Suprapubic skin (tissue), 3 donors: ENCODE data around the gene STAG1.

Source experiments
- CTCF ChIP-seq, 2 donors: fragments of 200-600 bp in 1 of 2; fragments of 450-650 bp in 1 of 2; sonication (generic) in 1 of 2; IDR thresholded peaks; one replicate each; pipeline ENCODE4 v1.5.1; 2016 to 2019; ENCODE audit warnings: antibody characterized with exemption in 2 of 2, mild to moderate bottlenecking in 1 of 2, moderate library complexity in 1 of 2
- POLR2A ChIP-seq, 2 donors: fragments of 450-650 bp; IDR thresholded peaks; one replicate each; pipeline ENCODE4 v1.6.1; 2017; ENCODE audit warnings: antibody characterized with exemption in 2 of 2, mild to moderate bottlenecking in 2 of 2, moderate library complexity in 2 of 2

GRCh38 chr3:136559896-136560295 is 192.3 kb downstream of the STAG1 start:
- TF ChIP-seq CTCF (IDR thresholded peaks at IDR 0.05), result no peak
- TF ChIP-seq POLR2A (IDR thresholded peaks at IDR 0.05), result no peak
